UCSD-AML1 (cell line): ENCODE data around the gene AK5.
"Not testable (repeated sequence)": the region's sequence is repeated elsewhere in the genome, so short reads cannot be mapped to it uniquely, and the experiment has no call there.

Source experiments
- DNase-seq: peaks from one replicate; lab custom pipeline; 2025; ENCODE audit not compliant: unreplicated experiment; lab: John Stamatoyannopoulos, UW

Gene AK5

GRCh38 chr1:77484926-77485325 is 203.1 kb downstream of the AK5 start:
- no peak for DNase-seq

GRCh38 chr1:77487631-77488030 is 205.8 kb downstream of the AK5 start:
- DNase-seq = no peak

DNA sequence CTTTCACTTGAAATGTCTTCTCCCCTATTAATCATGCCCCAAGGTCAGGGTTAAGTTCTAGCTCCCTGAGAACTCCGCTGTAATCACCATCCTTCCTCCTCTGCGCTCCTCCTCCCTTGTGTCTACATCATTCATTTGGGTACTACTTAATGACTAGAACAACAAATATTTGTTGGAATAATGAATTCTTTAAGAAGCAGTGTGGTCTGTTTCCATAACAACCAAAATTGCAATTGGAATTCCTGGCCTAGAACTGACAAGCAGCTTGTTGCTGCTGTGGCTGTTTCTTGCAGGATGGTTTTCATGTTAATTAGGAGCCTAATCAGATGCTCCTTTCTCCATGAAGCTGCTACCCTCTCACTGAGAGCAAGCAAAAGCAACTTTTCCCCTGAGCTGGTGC is 208.1 kb downstream of the AK5 start:
- DNase-seq = no peak

DNA sequence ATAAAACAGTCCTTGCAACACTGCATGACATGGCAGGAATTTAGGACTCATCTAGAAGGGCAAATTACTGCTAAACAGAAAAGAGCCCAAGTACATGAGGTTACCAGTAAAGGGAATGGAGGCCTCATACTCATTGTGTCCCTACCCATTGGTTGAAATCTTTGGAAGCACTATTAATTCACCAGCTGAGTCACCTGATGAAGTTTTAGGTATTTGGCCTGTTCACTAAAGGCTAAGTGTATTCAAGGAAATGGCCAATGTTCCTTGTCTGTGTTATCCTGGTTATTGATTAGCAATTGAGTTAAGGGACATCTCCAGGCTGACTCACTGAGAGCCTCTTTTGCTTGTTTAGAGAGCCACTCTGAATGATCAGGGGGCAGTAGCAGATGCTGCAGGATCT is 212.2 kb downstream of the AK5 start:
- no peak for DNase-seq

DNA sequence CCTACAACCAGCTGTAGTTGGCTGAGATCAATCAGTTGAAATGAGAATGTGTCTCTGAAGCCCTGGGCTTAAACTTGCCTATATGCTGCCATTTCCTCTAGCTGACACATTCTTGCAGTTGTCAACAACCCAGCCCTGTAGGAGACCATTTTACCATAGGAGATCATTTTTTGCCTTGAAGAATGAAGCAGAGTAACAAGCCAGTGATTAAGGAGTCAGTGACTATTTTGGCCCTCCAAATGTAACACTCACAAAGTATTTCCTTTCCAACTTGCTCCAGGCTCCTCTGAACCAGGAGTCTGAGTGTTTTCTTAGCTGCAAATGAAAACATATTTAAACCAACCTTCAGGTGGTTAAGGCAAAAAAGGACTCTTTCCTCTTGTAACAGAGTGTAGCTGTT is 217.1 kb downstream of the AK5 start:
- no peak for DNase-seq

DNA sequence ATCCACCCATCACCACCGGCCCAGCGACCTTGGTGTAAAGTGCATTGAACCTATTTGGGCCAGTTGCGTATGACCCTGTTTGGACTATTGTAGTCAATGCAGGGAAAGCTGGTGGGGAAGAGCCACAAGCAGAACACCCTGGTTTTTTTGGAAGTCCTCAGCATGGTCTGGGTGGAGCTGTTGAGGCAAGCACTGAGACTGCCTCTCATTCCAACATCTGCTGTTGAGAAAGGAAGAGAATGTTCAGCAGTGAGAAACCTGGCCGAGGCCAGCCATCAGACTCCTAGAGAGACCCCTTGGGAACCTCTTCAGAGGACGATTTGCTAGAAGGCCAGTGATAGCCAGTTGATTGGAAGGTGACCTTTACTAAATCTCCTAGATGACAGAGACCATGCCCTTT is 217.6 kb downstream of the AK5 start:
- no peak for DNase-seq

- no peak for DNase-seq
Observed at GRCh38 chr1:77504986-77505385, 223.2 kb downstream of the AK5 start.

GRCh38 chr1:77506771-77507170 is 225.0 kb downstream of the AK5 start:
- no peak for DNase-seq

GRCh38 chr1:77509051-77509492 is 227.3 kb downstream of the AK5 start:
- no peak for DNase-seq

DNA sequence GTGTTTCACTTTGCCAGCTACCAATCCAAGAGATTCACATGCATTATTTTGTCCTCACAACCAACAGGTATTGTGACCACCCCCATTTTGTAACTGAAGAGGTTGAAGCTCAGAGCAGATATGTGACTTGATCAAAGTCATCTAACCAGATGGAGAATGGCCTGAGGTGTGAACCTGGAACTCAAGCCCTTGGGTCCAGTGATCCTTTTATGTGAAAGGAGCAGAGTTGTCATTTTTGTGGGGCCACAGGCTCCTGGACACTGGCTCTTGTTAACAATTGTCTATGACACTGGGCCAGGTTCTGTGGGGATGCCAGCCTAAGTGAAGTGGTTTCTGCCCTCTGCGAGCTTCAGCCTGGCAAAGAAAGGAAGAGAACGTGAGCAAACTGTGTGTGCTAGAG is 228.1 kb downstream of the AK5 start:
- no peak for DNase-seq

- no peak for DNase-seq
Observed at GRCh38 chr1:77511440-77511840, 229.6 kb downstream of the AK5 start.

- not testable (repeated sequence) for DNase-seq
Observed at GRCh38 chr1:77512650-77513049, 230.8 kb downstream of the AK5 start.

GRCh38 chr1:77513839-77514763 is 232.3 kb downstream of the AK5 start:
- no peak for DNase-seq

- peak; percentile 39 for DNase-seq
Observed at GRCh38 chr1:77514921-77515776, 233.3 kb downstream of the AK5 start.

DNA sequence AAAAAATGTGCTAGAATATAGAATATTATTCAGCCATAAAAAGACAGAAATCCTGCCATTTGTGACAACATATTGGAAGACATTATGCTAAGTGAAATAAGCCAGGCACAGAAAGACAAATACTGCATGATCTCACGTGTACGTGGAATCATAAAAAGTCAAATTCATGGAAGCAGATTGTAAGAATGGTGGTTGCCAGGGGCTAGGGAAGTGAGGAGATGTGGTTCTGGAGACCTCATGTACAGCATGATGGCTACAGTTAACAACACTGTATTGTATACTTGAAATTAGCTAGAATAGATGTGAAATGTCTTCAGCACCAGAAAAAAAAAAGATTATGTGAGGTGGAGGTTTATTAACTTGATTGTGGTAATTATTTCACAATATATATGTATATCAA is 234.3 kb downstream of the AK5 start:
- DNase-seq = no peak

DNA sequence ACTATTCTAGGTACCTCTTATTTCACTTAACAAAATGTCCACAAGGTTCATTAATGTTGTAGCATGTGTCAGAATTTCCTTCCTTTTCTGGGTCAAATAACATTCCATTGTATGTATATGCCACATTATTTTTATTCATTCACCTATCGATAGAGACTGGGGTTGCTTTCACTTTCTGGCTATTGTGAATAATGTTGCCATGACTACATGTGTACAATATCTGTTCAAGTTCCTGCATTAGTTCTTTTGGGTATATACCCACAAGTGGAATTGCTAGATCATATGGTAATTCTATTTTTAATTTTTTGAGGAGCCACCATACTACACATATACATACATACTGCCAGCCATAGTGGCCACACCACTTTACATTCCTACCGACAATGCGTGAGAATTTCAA is 242.2 kb downstream of the AK5 start:
- no peak for DNase-seq

- not testable (repeated sequence) for DNase-seq
Observed at GRCh38 chr1:77531149-77531548, 249.3 kb downstream of the AK5 start.

- DNase-seq = not testable (repeated sequence)
Observed at GRCh38 chr1:77531596-77532280, 249.9 kb downstream of the AK5 start.

GRCh38 chr1:77532641-77533040 is 250.8 kb downstream of the AK5 start:
- DNase-seq = no peak

DNA sequence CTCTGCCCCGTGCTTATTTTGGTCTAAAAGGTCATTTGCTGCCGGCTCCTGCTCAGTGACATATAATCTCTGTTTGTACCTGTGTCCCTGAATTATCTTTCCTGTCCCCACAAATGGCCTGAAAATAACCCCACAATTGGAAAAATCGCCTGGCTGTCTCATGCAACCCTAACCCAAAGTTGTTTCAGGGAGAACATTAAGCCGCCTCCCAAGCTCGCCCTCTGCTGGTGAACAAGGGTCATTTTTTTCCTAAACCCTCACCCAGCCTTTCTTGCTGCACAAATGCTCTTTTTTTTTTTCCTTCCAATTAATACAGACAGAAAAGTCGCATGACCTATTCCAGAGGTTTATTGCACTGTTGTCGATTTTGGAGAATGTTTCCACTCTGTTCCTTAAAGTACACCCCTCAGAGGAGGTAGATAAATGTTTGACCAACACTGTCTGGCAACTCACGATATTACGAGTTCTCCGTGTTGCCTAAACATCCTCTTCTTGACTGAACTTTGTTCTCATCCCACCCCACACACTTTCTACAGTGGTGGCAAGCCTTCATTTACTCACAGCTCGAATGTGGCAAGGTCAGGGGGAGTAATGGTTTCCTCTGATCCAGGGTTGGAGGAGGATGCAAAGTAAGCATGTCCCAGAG is 252.0 kb downstream of the AK5 start:
- peak; percentile 39 for DNase-seq

GRCh38 chr1:77534456-77534855 is 252.6 kb downstream of the AK5 start:
- DNase-seq = peak; percentile 11
